ENCODE results near the gene GRAMD1B. TPM values are rescaled to one million over a fixed set of nuclear protein-coding genes. Genes with fewer than 3 reads are reported as not detected.

GRAMD1B gene
- total RNA-seq, 1 experiment from 2014 or later, result 5.8 TPM

GRCh38 chr11:123535401-123535800 lies 105.3 kb downstream of the GRAMD1B start:
- Histone ChIP-seq H3K4me1 (replicated peaks; ENCODE audit: insufficient read depth) (peaks cover 30% of the 10 kb centered on the region), H3K27ac (no peak overlapping the region), H3K9me3 (ENCODE audit: insufficient read depth, low read depth) (no peaks in the 10 kb centered on the region), H2AFZ (no peak overlapping the region), H3K4me3 (no peak overlapping the region), H3K9me2 (ENCODE audit: insufficient read depth) (no peaks in the 10 kb centered on the region; the same call in 1 of the 2 replicates), H3K36me3 (ENCODE audit: low read depth) (no peaks in the 10 kb centered on the region), H4K20me1 (ENCODE audit: insufficient read depth) (no peaks in the 10 kb centered on the region), H3F3A (ENCODE audit: insufficient read depth, low read depth) (peaks cover 14% of the 10 kb centered on the region; the same call in 1 of the 2 replicates), H3K27me3 (ENCODE audit: insufficient read depth, low read depth) (no peaks in the 10 kb centered on the region), H3K79me2 (ENCODE audit: low read depth) (no peaks in the 10 kb centered on the region), H3K4me2 (no peak overlapping the region)
- no peak for DNase-seq
- intact Hi-C loops (cut with micrococcal nuclease; ENCODE audit: unreplicated experiment), result no loop called here
- no peak for TF ChIP-seq EZH2 (IDR thresholded peaks at IDR 0.05; ENCODE audit: low read depth)
- no peak for TF ChIP-seq CTCF (conservative IDR thresholded peaks at IDR 0.05)
- ChIA-PET POLR2A (ENCODE audit: unreplicated experiment) (no interaction called here), CTCF (no interaction called here)
- BruUV-seq (replicated peaks), result no TSS peak

- intact Hi-C loops (cut with micrococcal nuclease; ENCODE audit: unreplicated experiment), result no loop called here
- Histone ChIP-seq H3K9me2 (ENCODE audit: insufficient read depth) (no peaks in the 10 kb centered on the region; the same call in 1 of the 2 replicates), H3K4me1 (replicated peaks; ENCODE audit: insufficient read depth) (peaks cover 30% of the 10 kb centered on the region), H3K36me3 (ENCODE audit: low read depth) (no peaks in the 10 kb centered on the region), H3K79me2 (ENCODE audit: low read depth) (no peaks in the 10 kb centered on the region), H3K27ac (peak overlapping the region; percentile 36), H3K4me3 (no peak overlapping the region), H3F3A (ENCODE audit: insufficient read depth, low read depth) (peaks cover 14% of the 10 kb centered on the region; the same call in 1 of the 2 replicates), H2AFZ (peak overlapping the region; percentile 42; the same call in 1 of the 2 replicates), H3K27me3 (ENCODE audit: insufficient read depth, low read depth) (no peaks in the 10 kb centered on the region), H4K20me1 (ENCODE audit: insufficient read depth) (no peaks in the 10 kb centered on the region), H3K9me3 (ENCODE audit: insufficient read depth, low read depth) (no peaks in the 10 kb centered on the region), H3K4me2 (peak overlapping the region; percentile 25; the same call in 1 of the 2 replicates)
- TF ChIP-seq CTCF (conservative IDR thresholded peaks at IDR 0.05) (no peak), EZH2 (IDR thresholded peaks at IDR 0.05; ENCODE audit: low read depth) (no peak)
- CTCF ChIA-PET, result interaction anchor here (0.5 to 1.2 kb wide), 2 partner anchors 18 to 25 kb away, joined by 3 to 18 read pairs; no protein-coding TSS in a partner anchor
- no peak for DNase-seq
- BruUV-seq (replicated peaks), result no TSS peak
- POLR2A ChIA-PET (ENCODE audit: unreplicated experiment), result no interaction called here
Measured at GRCh38 chr11:123536690-123537437, 106.8 kb downstream of the GRAMD1B start.

GRCh38 chr11:123537726-123538125 lies 107.7 kb downstream of the GRAMD1B start:
- no peaks in the 10 kb centered on the region for H4K20me1 ChIP-seq (ENCODE audit: insufficient read depth)
- H3F3A ChIP-seq (ENCODE audit: insufficient read depth, low read depth), result peaks cover 14% of the 10 kb centered on the region; the same call in 1 of the 2 replicates
- H3K4me2 ChIP-seq, result peak overlapping the region; percentile 31
- H3K9me3 ChIP-seq (ENCODE audit: insufficient read depth, low read depth), result no peaks in the 10 kb centered on the region
- BruUV-seq (replicated peaks), result no TSS peak
- no peaks in the 10 kb centered on the region; the same call in 1 of the 2 replicates for H3K9me2 ChIP-seq (ENCODE audit: insufficient read depth)
- H3K4me3 ChIP-seq, result no peak overlapping the region
- POLR2A ChIA-PET (ENCODE audit: unreplicated experiment), result no interaction called here
- DNase-seq, result peak in 1 of 2 experiments; percentile 52
- intact Hi-C loops (cut with micrococcal nuclease; ENCODE audit: unreplicated experiment), result no loop called here
- no peaks in the 10 kb centered on the region for H3K79me2 ChIP-seq (ENCODE audit: low read depth)
- TF ChIP-seq EZH2 (IDR thresholded peaks at IDR 0.05; ENCODE audit: low read depth), result no peak
- TF ChIP-seq CTCF (conservative IDR thresholded peaks at IDR 0.05), result no peak
- no peak overlapping the region for H2AFZ ChIP-seq
- no peaks in the 10 kb centered on the region for H3K36me3 ChIP-seq (ENCODE audit: low read depth)
- peaks cover 31% of the 10 kb centered on the region for H3K4me1 ChIP-seq (replicated peaks; ENCODE audit: insufficient read depth)
- H3K27ac ChIP-seq, result 0 out of 2 replicates have a peak overlapping the region, but pooled peaks have one; percentile 1
- CTCF ChIA-PET, result interaction anchor here (1.2 kb wide), 1 partner anchor 19 kb away, joined by 3 read pairs; no protein-coding TSS in a partner anchor
- H3K27me3 ChIP-seq (ENCODE audit: insufficient read depth, low read depth), result no peaks in the 10 kb centered on the region
